ENCODE results near the gene PPP1R13B.

DNA sequence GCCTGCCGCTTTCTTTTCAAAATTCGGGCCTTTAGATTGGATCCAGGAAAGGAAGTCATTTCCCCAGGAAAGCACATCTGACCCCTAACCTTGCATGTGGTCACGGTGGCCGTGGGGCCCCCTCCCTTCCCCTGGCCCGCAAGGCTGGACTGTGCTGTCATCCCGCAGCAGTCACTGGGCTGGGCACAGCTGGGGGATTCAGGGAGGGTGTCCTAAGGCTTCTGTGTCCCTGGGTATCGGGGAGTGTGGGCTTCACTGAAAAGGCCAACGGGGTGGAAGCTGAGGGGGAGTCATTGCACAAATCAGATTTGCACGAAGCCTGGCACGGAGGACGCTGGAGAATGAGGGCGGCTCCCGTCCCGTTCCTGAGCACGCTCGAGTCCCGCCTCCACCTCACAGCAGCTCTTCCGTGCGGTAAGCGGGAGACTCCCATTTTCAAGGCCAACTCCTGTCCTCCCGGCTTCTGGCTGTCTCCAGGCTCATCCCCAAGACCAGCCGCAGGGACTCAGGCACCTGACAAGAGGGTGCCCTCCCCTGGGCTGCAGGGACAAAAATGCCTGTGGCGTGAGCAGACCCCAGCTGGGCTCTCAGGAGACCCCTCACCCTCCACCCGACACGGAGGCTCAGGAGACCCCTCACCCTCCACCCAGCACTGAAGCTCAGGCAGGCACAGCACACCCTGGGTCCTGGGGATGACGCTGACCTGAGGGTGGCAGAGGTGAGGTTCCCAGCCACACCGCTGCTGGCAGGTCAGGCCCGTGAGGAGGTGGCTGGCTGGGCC lies 141.7 kb downstream of the PPP1R13B start:
- TF ChIP-seq, protein P1, sequence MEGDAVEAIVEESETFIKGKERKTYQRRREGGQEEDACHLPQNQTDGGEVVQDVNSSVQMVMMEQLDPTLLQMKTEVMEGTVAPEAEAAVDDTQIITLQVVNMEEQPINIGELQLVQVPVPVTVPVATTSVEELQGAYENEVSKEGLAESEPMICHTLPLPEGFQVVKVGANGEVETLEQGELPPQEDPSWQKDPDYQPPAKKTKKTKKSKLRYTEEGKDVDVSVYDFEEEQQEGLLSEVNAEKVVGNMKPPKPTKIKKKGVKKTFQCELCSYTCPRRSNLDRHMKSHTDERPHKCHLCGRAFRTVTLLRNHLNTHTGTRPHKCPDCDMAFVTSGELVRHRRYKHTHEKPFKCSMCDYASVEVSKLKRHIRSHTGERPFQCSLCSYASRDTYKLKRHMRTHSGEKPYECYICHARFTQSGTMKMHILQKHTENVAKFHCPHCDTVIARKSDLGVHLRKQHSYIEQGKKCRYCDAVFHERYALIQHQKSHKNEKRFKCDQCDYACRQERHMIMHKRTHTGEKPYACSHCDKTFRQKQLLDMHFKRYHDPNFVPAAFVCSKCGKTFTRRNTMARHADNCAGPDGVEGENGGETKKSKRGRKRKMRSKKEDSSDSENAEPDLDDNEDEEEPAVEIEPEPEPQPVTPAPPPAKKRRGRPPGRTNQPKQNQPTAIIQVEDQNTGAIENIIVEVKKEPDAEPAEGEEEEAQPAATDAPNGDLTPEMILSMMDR (conservative IDR thresholded peaks at IDR 0.05; ENCODE audit: low read depth in 2 of 2) = 0 out of 4 replicates have a peak, but pooled peaks of 1 of the 2 experiments have one; percentile 1
- TF ChIP-seq EZH2phosphoT487 (IDR thresholded peaks at IDR 0.05; ENCODE audit: unreplicated experiment) (no peak), ZNF331 (CRISPR knock-in tag; IDR thresholded peaks at IDR 0.05; ENCODE audit: low read depth) (no peak), CREB1 (CRISPR knock-in tag; IDR thresholded peaks at IDR 0.05; ENCODE audit: low read depth) (no peak), EZH2 (IDR thresholded peaks at IDR 0.05; ENCODE audit: low read depth, unreplicated experiment) (no peak), POLR2AphosphoS5 (IDR thresholded peaks at IDR 0.05; ENCODE audit: low read depth) (no peak), JUNB (IDR thresholded peaks at IDR 0.05; ENCODE audit: unreplicated experiment) (no peak), ZNF114 (CRISPR knock-in tag; IDR thresholded peaks at IDR 0.05) (no peak), STAT1 (IDR thresholded peaks at IDR 0.05; ENCODE audit: unreplicated experiment) (no peak), NANOG (IDR thresholded peaks at IDR 0.05; ENCODE audit: borderline replicate concordance) (no peak)
- TF ChIP-seq, protein P2, sequence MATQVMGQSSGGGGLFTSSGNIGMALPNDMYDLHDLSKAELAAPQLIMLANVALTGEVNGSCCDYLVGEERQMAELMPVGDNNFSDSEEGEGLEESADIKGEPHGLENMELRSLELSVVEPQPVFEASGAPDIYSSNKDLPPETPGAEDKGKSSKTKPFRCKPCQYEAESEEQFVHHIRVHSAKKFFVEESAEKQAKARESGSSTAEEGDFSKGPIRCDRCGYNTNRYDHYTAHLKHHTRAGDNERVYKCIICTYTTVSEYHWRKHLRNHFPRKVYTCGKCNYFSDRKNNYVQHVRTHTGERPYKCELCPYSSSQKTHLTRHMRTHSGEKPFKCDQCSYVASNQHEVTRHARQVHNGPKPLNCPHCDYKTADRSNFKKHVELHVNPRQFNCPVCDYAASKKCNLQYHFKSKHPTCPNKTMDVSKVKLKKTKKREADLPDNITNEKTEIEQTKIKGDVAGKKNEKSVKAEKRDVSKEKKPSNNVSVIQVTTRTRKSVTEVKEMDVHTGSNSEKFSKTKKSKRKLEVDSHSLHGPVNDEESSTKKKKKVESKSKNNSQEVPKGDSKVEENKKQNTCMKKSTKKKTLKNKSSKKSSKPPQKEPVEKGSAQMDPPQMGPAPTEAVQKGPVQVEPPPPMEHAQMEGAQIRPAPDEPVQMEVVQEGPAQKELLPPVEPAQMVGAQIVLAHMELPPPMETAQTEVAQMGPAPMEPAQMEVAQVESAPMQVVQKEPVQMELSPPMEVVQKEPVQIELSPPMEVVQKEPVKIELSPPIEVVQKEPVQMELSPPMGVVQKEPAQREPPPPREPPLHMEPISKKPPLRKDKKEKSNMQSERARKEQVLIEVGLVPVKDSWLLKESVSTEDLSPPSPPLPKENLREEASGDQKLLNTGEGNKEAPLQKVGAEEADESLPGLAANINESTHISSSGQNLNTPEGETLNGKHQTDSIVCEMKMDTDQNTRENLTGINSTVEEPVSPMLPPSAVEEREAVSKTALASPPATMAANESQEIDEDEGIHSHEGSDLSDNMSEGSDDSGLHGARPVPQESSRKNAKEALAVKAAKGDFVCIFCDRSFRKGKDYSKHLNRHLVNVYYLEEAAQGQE (IDR thresholded peaks at IDR 0.05; ENCODE audit: unreplicated experiment) = no peak
- TF ChIP-seq, protein P3, sequence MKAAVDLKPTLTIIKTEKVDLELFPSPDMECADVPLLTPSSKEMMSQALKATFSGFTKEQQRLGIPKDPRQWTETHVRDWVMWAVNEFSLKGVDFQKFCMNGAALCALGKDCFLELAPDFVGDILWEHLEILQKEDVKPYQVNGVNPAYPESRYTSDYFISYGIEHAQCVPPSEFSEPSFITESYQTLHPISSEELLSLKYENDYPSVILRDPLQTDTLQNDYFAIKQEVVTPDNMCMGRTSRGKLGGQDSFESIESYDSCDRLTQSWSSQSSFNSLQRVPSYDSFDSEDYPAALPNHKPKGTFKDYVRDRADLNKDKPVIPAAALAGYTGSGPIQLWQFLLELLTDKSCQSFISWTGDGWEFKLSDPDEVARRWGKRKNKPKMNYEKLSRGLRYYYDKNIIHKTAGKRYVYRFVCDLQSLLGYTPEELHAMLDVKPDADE (IDR thresholded peaks at IDR 0.05) = no peak

All from GM23338 (cell line).